Body of pancreas (tissue), 4 donors: Measurements from ENCODE around the gene FGD3.

Experiments
- POLR2A ChIP-seq, 3 donors: fragments of 450-650 bp; IDR thresholded peaks; one replicate each; pipeline ENCODE4 v1.6.1; 2016; ENCODE audit warnings: antibody characterized with exemption in 3 of 3, mild to moderate bottlenecking in 2 of 3
- TF ChIP-seq, protein P1 (sequence below), 7 experiments: fragments of 450-650 bp in 4 of 7; fragments of 200-600 bp in 3 of 7; sonication (generic) in 3 of 7; IDR thresholded peaks; one replicate each; pipeline ENCODE4 v1.5.1; 2016 to 2019; ENCODE audit warnings: antibody characterized with exemption in 7 of 7

DNA sequence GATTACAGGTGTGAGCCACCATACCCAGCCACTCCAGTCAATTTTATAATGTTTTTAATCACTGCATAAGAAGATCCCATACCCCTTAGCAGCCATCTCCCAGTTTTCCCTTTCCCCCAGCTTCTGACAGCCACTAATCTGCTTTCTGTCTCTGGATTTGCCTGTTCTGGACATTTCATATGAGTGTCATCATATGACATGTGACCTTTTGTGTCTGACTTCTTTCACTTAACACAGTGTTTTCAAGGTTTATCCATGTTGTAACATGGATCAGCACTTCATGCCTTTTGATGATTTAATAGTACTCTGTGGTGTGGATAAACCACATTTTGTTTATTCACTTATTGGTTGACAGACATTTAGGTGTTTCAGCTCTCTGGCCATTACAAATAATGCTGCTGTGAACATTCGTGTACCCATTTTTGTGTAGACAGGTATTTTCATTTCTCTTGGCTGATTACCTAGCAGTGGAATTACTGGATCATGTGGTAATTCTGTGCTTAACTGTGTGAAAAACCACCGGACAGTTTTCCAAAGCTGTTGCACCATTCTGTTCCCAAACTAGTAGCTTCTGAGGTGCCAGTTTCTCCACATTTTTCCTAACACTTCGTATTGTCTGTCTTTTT, 119.8 kb downstream of the FGD3 start:
- TF ChIP-seq POLR2A (IDR thresholded peaks at IDR 0.05) = no peak
- TF ChIP-seq, protein P1, sequence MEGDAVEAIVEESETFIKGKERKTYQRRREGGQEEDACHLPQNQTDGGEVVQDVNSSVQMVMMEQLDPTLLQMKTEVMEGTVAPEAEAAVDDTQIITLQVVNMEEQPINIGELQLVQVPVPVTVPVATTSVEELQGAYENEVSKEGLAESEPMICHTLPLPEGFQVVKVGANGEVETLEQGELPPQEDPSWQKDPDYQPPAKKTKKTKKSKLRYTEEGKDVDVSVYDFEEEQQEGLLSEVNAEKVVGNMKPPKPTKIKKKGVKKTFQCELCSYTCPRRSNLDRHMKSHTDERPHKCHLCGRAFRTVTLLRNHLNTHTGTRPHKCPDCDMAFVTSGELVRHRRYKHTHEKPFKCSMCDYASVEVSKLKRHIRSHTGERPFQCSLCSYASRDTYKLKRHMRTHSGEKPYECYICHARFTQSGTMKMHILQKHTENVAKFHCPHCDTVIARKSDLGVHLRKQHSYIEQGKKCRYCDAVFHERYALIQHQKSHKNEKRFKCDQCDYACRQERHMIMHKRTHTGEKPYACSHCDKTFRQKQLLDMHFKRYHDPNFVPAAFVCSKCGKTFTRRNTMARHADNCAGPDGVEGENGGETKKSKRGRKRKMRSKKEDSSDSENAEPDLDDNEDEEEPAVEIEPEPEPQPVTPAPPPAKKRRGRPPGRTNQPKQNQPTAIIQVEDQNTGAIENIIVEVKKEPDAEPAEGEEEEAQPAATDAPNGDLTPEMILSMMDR (IDR thresholded peaks at IDR 0.05) = no peak
